K562 treated with DMSO at 1 percent for 12 hours (cell line): ENCODE results near the gene MEIS1. TPM values are rescaled to one million over a fixed set of nuclear protein-coding genes. Genes with fewer than 3 reads are reported as not detected.

Experiments used
- total RNA-seq: library from RNA; unstranded; fragments of 300-600 nt; gene quantifications from 2 replicates; pipeline ENCODE4 v1.2.3, GENCODE V29; 2022; ENCODE audit not compliant: insufficient read depth

MEIS1 gene
- total RNA-seq = 2.0 and 3.1 TPM in 2 replicates

GRCh38 chr2:66434679-66435548, at the start of gene MEIS1:
TSS of gene MEIS1 (plus strand) at chr2:66435125. CDS start at chr2:66435857, 732 bp downstream.

